GM23338 (cell line): Measurements from ENCODE around the gene MBD1. TPM values are rescaled to one million over a fixed set of nuclear protein-coding genes. Genes with fewer than 3 reads are reported as not detected.

Experiments
- ATAC-seq: fragments of 200-7000 bp; cut with Tn5 transposase; 3 replicates; pipeline ENCODE4 v1.9.1; 2020
- DNase-seq: peaks from one replicate; pipeline ENCODE4 v3.0.0-alpha.2; 2015; ENCODE audit warnings: low spot score
- H2AFZ ChIP-seq: fragments of 200-600 bp; sonication (generic); 2 replicates; pipeline ENCODE4 v1.8.0; 2016; ENCODE audit warnings: antibody characterized with exemption, mild to moderate bottlenecking, moderate library complexity
- H3F3A ChIP-seq: fragments of 200-600 bp; sonication (generic); replicated peaks from 2 replicates; pipeline ENCODE4 v1.8.0; 2017; ENCODE audit warnings: antibody characterized with exemption, mixed run types, low read depth
- H3K27ac ChIP-seq: fragments of 200-600 bp; sonication (generic); 2 replicates; pipeline ENCODE4 v1.6.1; 2016; ENCODE audit warnings: low read depth
- H3K27me3 ChIP-seq: fragments of 200-600 bp; sonication (generic); 2 replicates; pipeline ENCODE4 v1.8.0; 2016; ENCODE audit warnings: mild to moderate bottlenecking, mixed run types, moderate library complexity; ENCODE audit not compliant: insufficient read depth
- H3K36me3 ChIP-seq: fragments of 200-600 bp; sonication (generic); 2 replicates; pipeline ENCODE4 v1.8.0; 2016; ENCODE audit warnings: mild to moderate bottlenecking; ENCODE audit not compliant: insufficient read depth
- H3K4me1 ChIP-seq: fragments of 200-600 bp; sonication (generic); 2 replicates; pipeline ENCODE4 v1.8.0; 2016; ENCODE audit warnings: mild to moderate bottlenecking, moderate library complexity; ENCODE audit not compliant: insufficient read depth
- H3K4me2 ChIP-seq: fragments of 200-600 bp; sonication (generic); 2 replicates; pipeline ENCODE4 v1.7.1; 2017; ENCODE audit warnings: mixed run types
- H3K4me3 ChIP-seq: fragments of 200-600 bp; sonication (generic); 2 replicates; pipeline ENCODE4 v1.6.1; 2016; ENCODE audit warnings: mixed run types
- H3K79me2 ChIP-seq: fragments of 200-600 bp; sonication (generic); replicated peaks from 2 replicates; pipeline ENCODE4 v1.8.0; 2017; ENCODE audit warnings: mild to moderate bottlenecking; ENCODE audit not compliant: insufficient read depth
- H3K9me2 ChIP-seq: fragments of 200-600 bp; sonication (generic); 2 replicates; pipeline ENCODE4 v1.8.0; 2017; ENCODE audit not compliant: insufficient read depth
- H4K20me1 ChIP-seq: fragments of 200-600 bp; sonication (generic); replicated peaks from 2 replicates; pipeline ENCODE4 v1.8.0; 2017; ENCODE audit warnings: mild to moderate bottlenecking; ENCODE audit not compliant: insufficient read depth
- H3K27ac Mint-ChIP-seq: 2 replicates; pipeline ENCODE4 v1.8.0; 2020; ENCODE audit warnings: inconsistent platforms, mild to moderate bottlenecking, moderate library complexity, mixed read lengths
- H3K27me3 Mint-ChIP-seq: 3 replicates; pipeline ENCODE4 v1.8.0; 2022; ENCODE audit warnings: low read depth, mild to moderate bottlenecking, moderate library complexity, mixed read lengths, inconsistent platforms; ENCODE audit not compliant: insufficient read depth, poor library complexity
- H3K36me3 Mint-ChIP-seq: 3 replicates; pipeline ENCODE4 v1.8.0; 2021; ENCODE audit warnings: low read depth, mild to moderate bottlenecking, inconsistent platforms, moderate library complexity, mixed read lengths
- H3K4me1 Mint-ChIP-seq: 3 replicates; pipeline ENCODE4 v1.8.0; 2020; ENCODE audit warnings: mild to moderate bottlenecking, inconsistent platforms, mixed read lengths
- H3K4me3 Mint-ChIP-seq: 3 replicates; pipeline ENCODE4 v1.8.0; 2021; ENCODE audit warnings: moderate library complexity, mild to moderate bottlenecking, inconsistent platforms, mixed read lengths
- H3K9me3 Mint-ChIP-seq: 3 replicates; pipeline ENCODE4 v1.8.0; 2020; ENCODE audit warnings: moderate library complexity, mild to moderate bottlenecking, inconsistent platforms, mixed read lengths
- JUNB ChIP-seq: IDR thresholded peaks from one replicate; pipeline ENCODE4 v1.6.1; 2016; ENCODE audit warnings: antibody characterized with exemption; ENCODE audit not compliant: unreplicated experiment
- POLR2AphosphoS5 ChIP-seq: IDR thresholded peaks from 2 replicates; pipeline ENCODE4 v1.6.1; 2016; ENCODE audit warnings: antibody characterized with exemption, low read depth
- ZNF114 ChIP-seq: fragments of 250-450 bp; sonication (Bioruptor Pico); IDR thresholded peaks from 2 replicates; pipeline ENCODE4 v1.5.0; 2020; ENCODE audit warnings: mild to moderate bottlenecking, moderate library complexity
- ZNF331 ChIP-seq: fragments of 250-450 bp; sonication (Bioruptor Pico); IDR thresholded peaks from 2 replicates; pipeline ENCODE4 v1.5.0; 2020; ENCODE audit warnings: low read depth, mild to moderate bottlenecking, moderate library complexity
- polyA plus RNA-seq: library from polyadenylated mRNA; unstranded; fragments of >200 nt; fragmentation: Nextera tagmentation; extraction: Ambion mirVana; gene quantifications from 2 replicates; pipeline ENCODE4 v1.2.1, GENCODE V29; 2016
- total RNA-seq: library from RNA; depleted of rRNA; stranded (reverse); fragments of >200 nt; shearing (Covaris generic); gene quantifications from 2 replicates; pipeline ENCODE4 v1.2.3, GENCODE V29; 2014
- TF ChIP-seq, protein P1 (sequence below): fragments of 250-450 bp; sonication (Bioruptor Pico); IDR thresholded peaks from 2 replicates; pipeline ENCODE4 v1.5.0; 2020; ENCODE audit warnings: mild to moderate bottlenecking, moderate library complexity

The MBD1 gene
- total and polyA plus RNA-seq, 2 experiments from 2014 or later: 17.0 to 43.5 TPM

- ATAC-seq: no peak
- peaks cover 54% of the 10 kb centered on the region for H3K36me3 Mint-ChIP-seq
- H4K20me1 ChIP-seq: no peaks in the 10 kb centered on the region; the same call in 1 of the 2 replicates
- H3K4me1 Mint-ChIP-seq: peaks cover 6% of the 10 kb centered on the region
- no peaks in the 10 kb centered on the region for H3K9me2 ChIP-seq
- H3K4me1 ChIP-seq: peaks cover 3% of the 10 kb centered on the region; the same call in 1 of the 2 replicates
- H3K4me3 Mint-ChIP-seq: no peak overlapping the region; the same call in 2 of the 3 replicates
- no peak overlapping the region for H2AFZ ChIP-seq
- peaks cover 8% of the 10 kb centered on the region; the same call in 1 of the 2 replicates for H3K36me3 ChIP-seq
- no peak overlapping the region for H3K4me3 ChIP-seq
- no peak overlapping the region for H3K27ac ChIP-seq
- no peaks in the 10 kb centered on the region; the same call in 2 of the 3 replicates for H3K9me3 Mint-ChIP-seq
- DNase-seq: no peak
- no peaks in the 10 kb centered on the region for H3K27me3 ChIP-seq
- no peaks in the 10 kb centered on the region for H3F3A ChIP-seq
- peaks cover 20% of the 10 kb centered on the region for H3K79me2 ChIP-seq
- H3K27me3 Mint-ChIP-seq: peaks cover 4% of the 10 kb centered on the region
- H3K4me2 ChIP-seq: no peak overlapping the region
- H3K27ac Mint-ChIP-seq: no peak overlapping the region
- TF ChIP-seq, protein P1, sequence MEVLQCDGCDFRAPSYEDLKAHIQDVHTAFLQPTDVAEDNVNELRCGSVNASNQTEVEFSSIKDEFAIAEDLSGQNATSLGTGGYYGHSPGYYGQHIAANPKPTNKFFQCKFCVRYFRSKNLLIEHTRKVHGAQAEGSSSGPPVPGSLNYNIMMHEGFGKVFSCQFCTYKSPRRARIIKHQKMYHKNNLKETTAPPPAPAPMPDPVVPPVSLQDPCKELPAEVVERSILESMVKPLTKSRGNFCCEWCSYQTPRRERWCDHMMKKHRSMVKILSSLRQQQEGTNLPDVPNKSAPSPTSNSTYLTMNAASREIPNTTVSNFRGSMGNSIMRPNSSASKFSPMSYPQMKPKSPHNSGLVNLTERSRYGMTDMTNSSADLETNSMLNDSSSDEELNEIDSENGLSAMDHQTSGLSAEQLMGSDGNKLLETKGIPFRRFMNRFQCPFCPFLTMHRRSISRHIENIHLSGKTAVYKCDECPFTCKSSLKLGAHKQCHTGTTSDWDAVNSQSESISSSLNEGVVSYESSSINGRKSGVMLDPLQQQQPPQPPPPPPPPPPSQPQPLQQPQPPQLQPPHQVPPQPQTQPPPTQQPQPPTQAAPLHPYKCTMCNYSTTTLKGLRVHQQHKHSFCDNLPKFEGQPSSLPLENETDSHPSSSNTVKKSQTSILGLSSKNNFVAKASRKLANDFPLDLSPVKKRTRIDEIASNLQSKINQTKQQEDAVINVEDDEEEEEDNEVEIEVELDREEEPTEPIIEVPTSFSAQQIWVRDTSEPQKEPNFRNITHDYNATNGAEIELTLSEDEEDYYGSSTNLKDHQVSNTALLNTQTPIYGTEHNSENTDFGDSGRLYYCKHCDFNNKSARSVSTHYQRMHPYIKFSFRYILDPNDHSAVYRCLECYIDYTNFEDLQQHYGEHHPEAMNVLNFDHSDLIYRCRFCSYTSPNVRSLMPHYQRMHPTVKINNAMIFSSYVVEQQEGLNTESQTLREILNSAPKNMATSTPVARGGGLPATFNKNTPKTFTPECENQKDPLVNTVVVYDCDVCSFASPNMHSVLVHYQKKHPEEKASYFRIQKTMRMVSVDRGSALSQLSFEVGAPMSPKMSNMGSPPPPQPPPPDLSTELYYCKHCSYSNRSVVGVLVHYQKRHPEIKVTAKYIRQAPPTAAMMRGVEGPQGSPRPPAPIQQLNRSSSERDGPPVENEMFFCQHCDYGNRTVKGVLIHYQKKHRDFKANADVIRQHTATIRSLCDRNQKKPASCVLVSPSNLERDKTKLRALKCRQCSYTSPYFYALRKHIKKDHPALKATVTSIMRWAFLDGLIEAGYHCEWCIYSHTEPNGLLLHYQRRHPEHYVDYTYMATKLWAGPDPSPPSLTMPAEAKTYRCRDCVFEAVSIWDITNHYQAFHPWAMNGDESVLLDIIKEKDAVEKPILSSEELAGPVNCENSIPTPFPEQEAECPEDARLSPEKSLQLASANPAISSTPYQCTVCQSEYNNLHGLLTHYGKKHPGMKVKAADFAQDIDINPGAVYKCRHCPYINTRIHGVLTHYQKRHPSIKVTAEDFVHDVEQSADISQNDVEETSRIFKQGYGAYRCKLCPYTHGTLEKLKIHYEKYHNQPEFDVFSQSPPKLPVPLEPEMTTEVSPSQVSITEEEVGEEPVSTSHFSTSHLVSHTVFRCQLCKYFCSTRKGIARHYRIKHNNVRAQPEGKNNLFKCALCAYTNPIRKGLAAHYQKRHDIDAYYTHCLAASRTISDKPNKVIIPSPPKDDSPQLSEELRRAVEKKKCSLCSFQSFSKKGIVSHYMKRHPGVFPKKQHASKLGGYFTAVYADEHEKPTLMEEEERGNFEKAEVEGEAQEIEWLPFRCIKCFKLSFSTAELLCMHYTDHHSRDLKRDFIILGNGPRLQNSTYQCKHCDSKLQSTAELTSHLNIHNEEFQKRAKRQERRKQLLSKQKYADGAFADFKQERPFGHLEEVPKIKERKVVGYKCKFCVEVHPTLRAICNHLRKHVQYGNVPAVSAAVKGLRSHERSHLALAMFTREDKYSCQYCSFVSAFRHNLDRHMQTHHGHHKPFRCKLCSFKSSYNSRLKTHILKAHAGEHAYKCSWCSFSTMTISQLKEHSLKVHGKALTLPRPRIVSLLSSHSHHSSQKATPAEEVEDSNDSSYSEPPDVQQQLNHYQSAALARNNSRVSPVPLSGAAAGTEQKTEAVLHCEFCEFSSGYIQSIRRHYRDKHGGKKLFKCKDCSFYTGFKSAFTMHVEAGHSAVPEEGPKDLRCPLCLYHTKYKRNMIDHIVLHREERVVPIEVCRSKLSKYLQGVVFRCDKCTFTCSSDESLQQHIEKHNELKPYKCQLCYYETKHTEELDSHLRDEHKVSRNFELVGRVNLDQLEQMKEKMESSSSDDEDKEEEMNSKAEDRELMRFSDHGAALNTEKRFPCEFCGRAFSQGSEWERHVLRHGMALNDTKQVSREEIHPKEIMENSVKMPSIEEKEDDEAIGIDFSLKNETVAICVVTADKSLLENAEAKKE: no peak
These were observed 5.8 kb downstream of the MBD1 start for GRCh38 chr18:50275503-50276036.

DNA sequence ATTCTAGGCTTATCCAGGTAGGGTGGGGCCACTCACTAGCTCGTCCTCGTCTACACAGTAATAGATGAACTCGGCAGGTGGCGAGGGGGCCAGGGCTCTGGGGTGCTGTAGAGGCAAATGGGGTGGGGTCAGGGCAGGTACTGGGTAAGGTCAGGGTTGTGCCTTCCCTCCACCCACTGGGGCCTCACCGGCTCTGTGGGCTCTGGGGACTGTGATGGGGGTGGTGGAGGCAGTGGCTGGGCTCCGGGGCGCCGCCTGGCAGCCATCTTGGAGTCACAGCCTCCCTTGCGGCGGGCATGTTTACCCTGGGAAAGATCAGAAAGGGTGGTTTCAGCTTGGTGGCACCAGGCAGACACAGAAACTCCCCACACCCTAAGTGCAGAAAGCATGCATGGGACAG is 6.4 kb downstream of the MBD1 start:
- no peaks in the 10 kb centered on the region for H3K9me2 ChIP-seq
- no peak overlapping the region for H3K4me2 ChIP-seq
- Mint-ChIP-seq H3K4me3 (no peak overlapping the region; the same call in 2 of the 3 replicates), H3K27me3 (peaks cover 2% of the 10 kb centered on the region), H3K36me3 (peaks cover 59% of the 10 kb centered on the region), H3K9me3 (no peaks in the 10 kb centered on the region; the same call in 2 of the 3 replicates), H3K4me1 (no peaks in the 10 kb centered on the region; the same call in 2 of the 3 replicates), H3K27ac (no peak overlapping the region)
- H3K4me1 ChIP-seq: no peaks in the 10 kb centered on the region
- DNase-seq: no peak
- ATAC-seq: no peak
- no peak overlapping the region for H2AFZ ChIP-seq
- no peaks in the 10 kb centered on the region; the same call in 1 of the 2 replicates for H4K20me1 ChIP-seq
- peaks cover 14% of the 10 kb centered on the region for H3K79me2 ChIP-seq
- H3K27me3 ChIP-seq: no peaks in the 10 kb centered on the region
- no peak overlapping the region for H3K4me3 ChIP-seq
- peaks cover 8% of the 10 kb centered on the region; the same call in 1 of the 2 replicates for H3K36me3 ChIP-seq
- no peak overlapping the region for H3K27ac ChIP-seq
- no peaks in the 10 kb centered on the region for H3F3A ChIP-seq
- TF ChIP-seq JUNB (no peak), ZNF114 (no peak), ZNF331 (CRISPR knock-in tag) (no peak), POLR2AphosphoS5 (no peak)
- TF ChIP-seq, protein P1: no peak
